PC-3 (cell line): Measurements from ENCODE around the gene FAM187B. TPM values are rescaled to one million over a fixed set of nuclear protein-coding genes. Genes with fewer than 3 reads are reported as not detected.
A peak's percentile ranks its signal among the peaks of the same experiment; 100 is the strongest.

Experiments used
- ATAC-seq: fragments of 200-7000 bp; cut with Tn5 transposase; 2 replicates; pipeline ENCODE4 v1.9.1; 2020; ENCODE audit warnings: mild to moderate bottlenecking, moderate library complexity
- Bru-seq: library from RNA; stranded (reverse); fragments of 400-500 nt; gene quantifications from one replicate; lab custom pipeline; 2021; lab: Mats Ljungman, UMichigan
- BruChase-seq, 2 experiments: library from RNA; stranded (reverse); fragments of 400-500 nt; gene quantifications; one replicate each; lab custom pipeline; 2021; lab: Mats Ljungman, UMichigan
- BruUV-seq: library from RNA; stranded (reverse); fragments of 400-500 nt; replicated peaks from 2 replicates; lab custom pipeline; 2021; lab: Mats Ljungman, UMichigan
- CTCF ChIA-PET: fragments of 300-600 bp; sonication (Branson Sonifier 250); formaldehyde crosslinking; loops from one replicate; lab custom pipeline; 2022; ENCODE audit warnings: antibody characterized with exemption; lab: Charles Lee
- POLR2A ChIA-PET: fragments of 300-600 bp; sonication (Branson Sonifier 250); formaldehyde crosslinking; loops from one replicate; lab custom pipeline; 2022; ENCODE audit warnings: antibody characterized with exemption; ENCODE audit not compliant: unreplicated experiment; lab: Charles Lee
- DNase-seq: peaks from one replicate; pipeline ENCODE4 v3.0.0-alpha.2; 2015
- H2AFZ ChIP-seq: fragments of 300-600 bp; sonication (generic); 2 replicates; pipeline ENCODE4 v1.6.0; 2016; ENCODE audit warnings: antibody characterized with exemption, low read length
- H3F3A ChIP-seq: fragments of 300-600 bp; sonication (generic); one replicate; pipeline ENCODE4 v1.6.0; 2017; ENCODE audit warnings: antibody characterized with exemption, low read length, control low read depth, mild to moderate bottlenecking; ENCODE audit not compliant: unreplicated experiment
- H3K27ac ChIP-seq: fragments of 300-600 bp; sonication (generic); 2 replicates; pipeline ENCODE4 v1.5.1; 2016; ENCODE audit warnings: mild to moderate bottlenecking, low read length
- H3K27me3 ChIP-seq: fragments of 300-600 bp; sonication (generic); 2 replicates; pipeline ENCODE4 v1.6.1; 2016; ENCODE audit warnings: low read length, mixed read lengths
- H3K36me3 ChIP-seq: fragments of 300-600 bp; sonication (generic); 2 replicates; pipeline ENCODE4 v1.6.1; 2016; ENCODE audit warnings: low read depth, mixed run types, low read length, mixed read lengths
- H3K4me1 ChIP-seq: fragments of 300-600 bp; sonication (generic); 2 replicates; pipeline ENCODE4 v1.5.1; 2016; ENCODE audit warnings: low read length; ENCODE audit not compliant: insufficient read depth
- H3K4me2 ChIP-seq: fragments of 300-600 bp; sonication (generic); 2 replicates; pipeline ENCODE4 v1.6.0; 2016; ENCODE audit warnings: low read length
- H3K4me3 ChIP-seq: fragments of 300-600 bp; sonication (generic); 2 replicates; pipeline ENCODE4 v1.5.1; 2016; ENCODE audit warnings: mild to moderate bottlenecking, low read length, mixed read lengths
- H3K79me2 ChIP-seq: fragments of 300-600 bp; sonication (generic); 2 replicates; pipeline ENCODE4 v1.6.1; 2017; ENCODE audit warnings: low read length, mixed read lengths
- H3K9ac ChIP-seq: fragments of 300-600 bp; sonication (generic); 2 replicates; pipeline ENCODE4 v1.6.0; 2016; ENCODE audit warnings: mild to moderate bottlenecking, low read length
- H3K9me2 ChIP-seq: fragments of 300-600 bp; sonication (generic); replicated peaks from 2 replicates; pipeline ENCODE4 v1.6.1; 2016; ENCODE audit warnings: mixed run types, low read length, mixed read lengths
- H3K9me3 ChIP-seq: fragments of 300-600 bp; sonication (generic); 2 replicates; pipeline ENCODE4 v1.6.1; 2016; ENCODE audit warnings: low read length, mixed read lengths
- H4K20me1 ChIP-seq: fragments of 300-600 bp; sonication (generic); 2 replicates; pipeline ENCODE4 v1.6.1; 2016; ENCODE audit warnings: low read length, mixed read lengths
- EZH2 ChIP-seq: fragments of 300-600 bp; sonication (generic); IDR thresholded peaks from one replicate; pipeline ENCODE4 v1.6.1; 2017; ENCODE audit warnings: antibody characterized with exemption, mild to moderate bottlenecking, low read length; ENCODE audit not compliant: unreplicated experiment
- EZH2phosphoT487 ChIP-seq: fragments of 300-600 bp; sonication (generic); IDR thresholded peaks from 2 replicates; pipeline ENCODE4 v1.6.1; 2018; ENCODE audit warnings: mild to moderate bottlenecking, antibody characterized with exemption, low read length, borderline replicate concordance
- intact Hi-C: fragments of 100-400 bp; cut with micrococcal nuclease; formaldehyde crosslinking; loops from 2 replicates; pipeline ENCODE4 v1.9.0; 2023
- long read RNA-seq: library from polyadenylated mRNA; unstranded; transcript quantifications from one replicate; pipeline ENCODE4 v2.0.0, GENCODE V29; 2021; ENCODE audit not compliant: unreplicated experiment
- total RNA-seq: library from RNA; depleted of rRNA; stranded (reverse); fragments of >200 nt; gene quantifications from 2 replicates; pipeline ENCODE4 v1.2.3, GENCODE V29; 2014; rRNA removed
- TF ChIP-seq, protein P1 (sequence below): fragments of 300-600 bp; sonication (generic); conservative IDR thresholded peaks from 2 replicates; pipeline ENCODE4 v1.5.1; 2017; ENCODE audit warnings: antibody characterized with exemption, low read depth, mild to moderate bottlenecking, low read length

Gene FAM187B
- total RNA-seq (not detected in 2 replicates), Bru-seq, nascent RNA (percentile 17 among the genes with signal in this experiment), BruChase-seq, experiment 1, labeled RNA remaining after a 6-hour chase (percentile 17 among the genes with signal in this experiment), BruChase-seq, experiment 2, labeled RNA remaining after a 2-hour chase (percentile 11 among the genes with signal in this experiment)
- long read RNA-seq: 0 reads

DNA sequence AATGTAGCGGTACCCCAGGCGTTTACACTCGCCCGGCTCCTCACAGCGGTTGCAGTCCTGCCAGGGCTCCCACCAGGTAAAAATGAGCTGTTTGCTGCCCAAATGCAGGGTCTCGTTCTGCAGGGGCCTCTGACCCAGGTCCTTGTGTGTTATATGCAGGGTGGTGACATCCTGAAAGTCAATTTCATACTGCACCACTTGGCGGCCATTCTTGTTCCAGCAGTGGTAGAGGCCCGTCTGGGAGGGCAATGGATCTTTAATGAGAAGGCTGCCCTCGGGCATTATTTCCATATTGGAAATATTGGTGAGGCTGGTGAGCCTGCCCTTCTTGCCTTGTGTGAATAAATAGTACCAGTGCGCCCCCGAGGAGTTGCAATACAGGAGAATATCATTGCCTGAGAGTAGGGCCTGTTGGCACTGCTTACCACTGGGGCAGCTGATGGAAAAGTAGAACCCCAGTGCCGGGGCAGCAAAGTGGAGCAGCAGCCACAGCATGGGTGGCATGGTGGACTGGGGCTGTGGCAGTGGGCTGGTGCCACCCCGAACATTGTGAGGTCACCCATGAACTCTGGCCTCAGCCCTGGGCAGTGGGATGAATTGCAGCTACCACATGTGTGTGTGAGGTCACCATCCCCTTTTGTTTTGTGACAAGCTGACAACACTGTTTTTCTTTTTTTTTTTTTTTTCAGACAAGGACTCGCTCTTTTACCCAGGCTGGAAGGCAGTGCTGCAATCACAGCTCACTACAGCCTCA lies at the start of gene FAM187B:
Gene FAM187B, minus strand, starts transcription at position 563 of the 754 bp plus-strand sequence. Its CDS starts 59 bp downstream, at position 504.
- ATAC-seq: no peak
- Histone ChIP-seq H3K27ac (no peak within 1 kb of the TSS), H3K9me2 (no peaks in the 10 kb centered on the region), H4K20me1 (no peaks in the 10 kb centered on the region), H3K27me3 (no peaks in the 10 kb centered on the region), H3K4me1 (no peaks in the 10 kb centered on the region), H2AFZ (no peak within 1 kb of the TSS), H3K9ac (no peak within 1 kb of the TSS), H3F3A (no peaks in the 10 kb centered on the region), H3K4me2 (no peak within 1 kb of the TSS), H3K4me3 (no peak within 1 kb of the TSS), H3K36me3 (no peaks in the 10 kb centered on the region), H3K79me2 (no peaks in the 10 kb centered on the region), H3K9me3 (no peaks in the 10 kb centered on the region)
- no TSS peak for BruUV-seq
- intact Hi-C loops: no loop called here
- no peak for DNase-seq
- ChIA-PET POLR2A (no interaction called here), CTCF (no interaction called here)
- TF ChIP-seq EZH2phosphoT487: no peak

DNA sequence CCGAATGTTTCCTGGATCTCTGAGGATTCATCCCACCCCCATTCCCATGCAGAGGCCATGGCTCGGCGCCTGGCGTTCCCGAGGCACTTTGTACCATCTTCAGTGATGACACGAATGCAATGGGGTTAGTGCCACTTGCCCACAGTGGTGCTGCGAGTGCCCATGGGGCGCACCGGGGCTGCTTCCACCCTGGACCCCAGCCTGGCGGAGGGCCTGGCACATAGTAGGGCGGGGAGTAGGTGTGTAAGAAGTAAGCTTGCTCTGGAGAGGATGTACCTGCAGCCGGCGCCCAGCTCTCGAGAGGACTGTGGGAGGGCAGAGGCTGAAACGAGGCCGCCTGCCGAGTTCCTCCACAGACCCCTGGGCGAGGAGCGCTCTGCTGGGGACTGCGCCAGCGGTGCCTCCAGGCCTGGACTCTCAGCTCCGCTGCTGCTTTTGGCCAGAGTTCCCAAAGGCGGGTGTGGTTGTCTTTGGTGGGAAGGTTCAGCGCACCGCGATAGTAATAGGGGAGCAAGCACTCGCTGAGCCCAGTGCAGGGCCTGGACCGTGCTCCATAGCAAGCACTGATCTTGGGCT lies 48.3 kb upstream of the FAM187B start:
- Histone ChIP-seq H3K27me3 (no peaks in the 10 kb centered on the region), H3K9me2 (no peaks in the 10 kb centered on the region), H4K20me1 (no peaks in the 10 kb centered on the region), H3K4me2 (no peak overlapping the region), H3K4me1 (no peaks in the 10 kb centered on the region), H3F3A (no peaks in the 10 kb centered on the region), H3K9me3 (no peaks in the 10 kb centered on the region), H3K4me3 (no peak overlapping the region), H3K36me3 (no peaks in the 10 kb centered on the region; the same call in 1 of the 2 replicates), H3K79me2 (no peaks in the 10 kb centered on the region), H3K27ac (no peak overlapping the region), H2AFZ (no peak overlapping the region), H3K9ac (no peak overlapping the region)
- POLR2A ChIA-PET: no interaction called here
- ATAC-seq (no peak), DNase-seq (no peak)
- TF ChIP-seq EZH2 (no peak), EZH2phosphoT487 (no peak)
- TF ChIP-seq, protein P1, sequence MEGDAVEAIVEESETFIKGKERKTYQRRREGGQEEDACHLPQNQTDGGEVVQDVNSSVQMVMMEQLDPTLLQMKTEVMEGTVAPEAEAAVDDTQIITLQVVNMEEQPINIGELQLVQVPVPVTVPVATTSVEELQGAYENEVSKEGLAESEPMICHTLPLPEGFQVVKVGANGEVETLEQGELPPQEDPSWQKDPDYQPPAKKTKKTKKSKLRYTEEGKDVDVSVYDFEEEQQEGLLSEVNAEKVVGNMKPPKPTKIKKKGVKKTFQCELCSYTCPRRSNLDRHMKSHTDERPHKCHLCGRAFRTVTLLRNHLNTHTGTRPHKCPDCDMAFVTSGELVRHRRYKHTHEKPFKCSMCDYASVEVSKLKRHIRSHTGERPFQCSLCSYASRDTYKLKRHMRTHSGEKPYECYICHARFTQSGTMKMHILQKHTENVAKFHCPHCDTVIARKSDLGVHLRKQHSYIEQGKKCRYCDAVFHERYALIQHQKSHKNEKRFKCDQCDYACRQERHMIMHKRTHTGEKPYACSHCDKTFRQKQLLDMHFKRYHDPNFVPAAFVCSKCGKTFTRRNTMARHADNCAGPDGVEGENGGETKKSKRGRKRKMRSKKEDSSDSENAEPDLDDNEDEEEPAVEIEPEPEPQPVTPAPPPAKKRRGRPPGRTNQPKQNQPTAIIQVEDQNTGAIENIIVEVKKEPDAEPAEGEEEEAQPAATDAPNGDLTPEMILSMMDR: no peak
- CTCF ChIA-PET: no interaction called here
- intact Hi-C loops: no loop called here
- BruUV-seq: no TSS peak

DNA sequence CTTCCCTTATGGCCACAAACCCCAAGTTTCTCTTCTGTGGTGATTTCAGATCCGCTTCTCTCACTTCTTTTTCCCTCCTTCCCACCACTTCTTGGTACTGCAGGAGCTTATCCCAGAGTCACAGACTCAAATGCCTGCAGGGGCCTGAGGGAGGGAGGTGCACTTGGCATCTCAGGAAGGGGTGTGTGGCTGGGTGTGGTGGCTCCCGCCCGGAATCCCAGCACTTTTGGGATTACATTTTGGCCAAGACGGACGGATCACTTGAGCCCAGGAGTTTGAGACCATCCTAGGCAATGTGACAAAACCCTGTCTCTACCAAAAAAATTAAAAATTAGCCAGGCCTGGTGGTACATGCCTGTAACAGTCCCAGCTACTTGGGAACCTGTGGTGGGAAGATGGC lies 45.8 kb upstream of the FAM187B start:
- no peaks in the 10 kb centered on the region for H3K9me3 ChIP-seq
- no peaks in the 10 kb centered on the region for H4K20me1 ChIP-seq
- H3K4me1 ChIP-seq: peaks cover 6% of the 10 kb centered on the region
- TF ChIP-seq EZH2 (no peak), EZH2phosphoT487 (no peak)
- TF ChIP-seq, protein P1: no peak
- ATAC-seq: no peak
- no peak overlapping the region for H2AFZ ChIP-seq
- H3K4me2 ChIP-seq: no peak overlapping the region
- H3K36me3 ChIP-seq: no peaks in the 10 kb centered on the region; the same call in 1 of the 2 replicates
- H3K27me3 ChIP-seq: no peaks in the 10 kb centered on the region
- DNase-seq: no peak
- H3K79me2 ChIP-seq: peaks cover 7% of the 10 kb centered on the region; the same call in 1 of the 2 replicates
- no peak overlapping the region for H3K27ac ChIP-seq
- intact Hi-C loops: no loop called here
- no peaks in the 10 kb centered on the region for H3F3A ChIP-seq
- ChIA-PET CTCF (no interaction called here), POLR2A (no interaction called here)
- H3K4me3 ChIP-seq: no peak overlapping the region
- H3K9ac ChIP-seq: no peak overlapping the region
- BruUV-seq: no TSS peak
- H3K9me2 ChIP-seq: no peaks in the 10 kb centered on the region
